Activated T-helper 1 cell treated with Interleukin-2 at 50 U/mL for 16 hours (primary cell): ENCODE results near the gene LSG1.
"Not testable (repeated sequence)": the region's sequence is repeated elsewhere in the genome, so short reads cannot be mapped to it uniquely, and the experiment has no call there.

Experiments
- DNase-seq: peaks from one replicate; pipeline ENCODE4 v3.0.0-alpha.2; 2020; ENCODE audit warnings: low read depth

The LSG1 gene

GRCh38 chr3:194654443-194654842 is 17.5 kb downstream of the LSG1 start:
- DNase-seq = no peak

- DNase-seq = no peak
Observed at GRCh38 chr3:194647747-194648146, 24.2 kb downstream of the LSG1 start.

GRCh38 chr3:194642769-194643168 is 29.2 kb downstream of the LSG1 start:
- DNase-seq = no peak

DNA sequence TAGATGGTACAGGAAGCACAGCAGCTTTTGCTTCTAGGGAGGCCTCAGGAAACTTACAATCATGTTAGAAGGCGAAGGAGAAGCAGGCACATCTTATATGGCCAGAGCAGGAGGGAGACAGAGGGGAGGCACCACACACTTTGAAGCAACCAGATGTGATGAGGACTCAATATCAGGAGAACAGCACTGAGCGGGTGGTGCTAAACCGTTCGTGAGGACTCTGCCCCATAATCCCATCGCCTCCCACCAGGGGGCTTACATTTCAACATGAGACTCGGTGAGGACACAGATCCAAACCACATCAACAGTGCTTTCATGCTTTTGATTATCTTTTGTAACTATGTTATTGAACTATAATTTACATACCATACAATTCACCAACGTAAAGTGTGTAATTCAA is 31.2 kb downstream of the LSG1 start:
- DNase-seq = no peak

DNA sequence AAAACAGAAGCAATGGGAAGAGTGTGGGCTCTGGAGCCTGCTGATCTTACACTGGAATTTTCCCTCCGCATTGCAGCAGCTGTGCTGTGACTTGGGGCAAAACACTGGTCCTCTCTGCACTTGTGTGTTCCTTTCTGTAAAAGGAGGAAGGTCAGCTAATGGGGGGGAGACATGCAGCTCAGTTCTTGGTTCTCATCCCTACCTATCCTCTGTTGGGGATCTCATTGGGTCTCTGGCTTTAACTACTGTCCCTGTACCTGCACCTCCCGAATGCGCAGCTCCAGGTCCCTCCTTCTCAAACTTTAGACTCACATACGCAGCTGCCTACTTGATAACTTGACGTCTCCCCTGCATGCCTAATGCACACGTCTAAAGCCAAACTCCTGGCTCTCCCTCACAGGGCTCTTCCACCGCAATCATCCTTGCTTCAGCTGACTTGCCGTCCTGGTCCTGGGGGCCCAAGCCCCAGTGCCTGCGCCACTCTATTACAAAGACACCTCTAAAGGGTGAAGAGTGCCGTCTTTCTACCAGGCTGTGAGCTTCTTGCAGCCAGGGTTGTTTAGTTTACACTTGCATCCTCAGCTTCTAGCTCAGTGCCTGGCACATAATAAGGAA is 32.9 kb downstream of the LSG1 start:
- DNase-seq = no peak

DNA sequence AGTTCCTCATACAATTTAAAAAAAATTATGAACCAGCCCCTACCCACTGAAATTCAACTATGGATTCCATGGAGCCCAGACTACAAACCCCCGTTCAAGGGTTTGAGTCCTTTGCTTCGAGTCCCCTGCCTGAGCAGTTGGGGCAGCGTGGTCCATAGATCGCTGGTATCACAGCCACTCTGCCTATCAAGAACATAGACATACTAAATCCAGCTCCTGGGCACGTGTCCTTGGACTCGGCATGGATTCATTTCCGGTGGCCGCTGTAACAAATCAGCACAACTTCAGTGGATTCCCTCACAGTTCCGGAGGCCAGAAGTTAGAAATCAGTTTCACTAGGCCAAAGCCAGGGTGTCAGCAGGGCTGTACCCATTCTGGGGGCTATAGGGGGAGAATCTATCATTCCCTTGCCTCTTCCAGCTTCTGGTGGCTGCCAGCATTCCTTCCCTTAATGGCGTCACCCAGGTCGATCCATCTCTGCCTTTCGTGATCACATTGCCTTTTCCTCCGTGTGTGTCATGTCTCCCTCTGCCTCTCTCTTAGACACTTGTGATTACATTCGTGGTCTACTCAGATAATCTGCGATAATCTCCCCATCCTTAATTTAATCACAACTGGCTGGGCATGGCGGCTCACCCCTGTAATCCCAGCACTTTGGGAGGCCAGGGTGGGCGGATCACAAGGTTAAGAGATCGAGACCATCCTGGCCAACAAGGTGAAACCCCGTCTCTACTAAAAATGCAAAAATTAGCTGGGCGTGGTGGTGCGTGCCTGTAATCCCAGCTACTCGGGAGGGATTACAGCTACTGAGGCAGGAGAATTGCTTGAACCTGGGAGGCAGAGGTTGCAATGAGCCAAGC is 34.2 kb downstream of the LSG1 start:
- no peak for DNase-seq

DNA sequence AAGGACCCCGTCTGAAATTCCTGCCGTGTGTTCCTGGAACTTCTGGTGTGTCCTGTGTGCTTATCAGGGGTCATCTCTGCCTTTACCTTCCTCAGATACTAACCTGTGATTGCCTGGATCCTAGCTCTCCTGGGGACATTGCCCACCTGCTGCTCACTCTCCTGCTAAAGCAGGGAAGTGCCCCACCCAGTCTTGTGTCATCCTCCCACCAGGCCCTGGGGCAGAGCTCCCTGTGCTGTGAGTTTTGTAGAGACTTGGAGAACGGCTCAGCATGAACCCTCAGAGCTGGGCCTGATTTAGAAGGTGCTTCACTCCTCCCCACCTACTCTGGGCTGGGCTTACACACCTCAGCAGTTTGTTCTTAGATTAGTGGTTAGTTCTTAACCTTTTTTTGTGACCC is 34.9 kb downstream of the LSG1 start:
- no peak for DNase-seq

- peak; percentile 35 for DNase-seq
Observed at GRCh38 chr3:194633349-194634004, 38.5 kb downstream of the LSG1 start, which contains the start of gene TMEM44. TMEM44 (minus strand) TSS chr3:194633419; CDS start chr3:194633215, 204 bp downstream.

DNA sequence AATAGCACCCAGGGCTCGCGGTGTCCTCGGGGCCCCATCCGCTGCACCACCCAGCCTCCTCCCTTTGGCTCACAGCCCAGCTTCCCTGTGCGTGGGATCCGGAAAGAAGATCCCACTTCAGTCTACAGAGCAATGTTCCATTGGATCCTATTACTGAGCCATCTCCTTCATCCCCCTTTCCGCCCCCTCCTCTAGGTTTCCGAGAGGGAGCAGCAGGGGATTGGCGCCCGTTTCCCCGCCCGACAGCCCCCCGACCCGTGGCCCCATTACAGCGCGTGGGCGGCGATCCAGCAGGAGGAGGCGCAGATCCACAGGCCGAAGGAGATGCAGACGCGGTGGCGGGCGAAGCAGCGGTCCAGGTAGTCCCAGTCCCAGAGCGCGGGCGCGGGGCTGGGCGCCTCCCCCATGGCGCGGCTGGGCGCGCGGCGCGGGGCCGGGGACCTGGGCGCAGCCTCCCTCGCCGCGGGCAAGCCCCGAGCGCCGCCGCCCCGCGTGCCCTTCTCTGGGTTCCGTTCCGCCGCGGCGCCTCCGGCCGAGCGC is 39.1 kb downstream of the LSG1 start:
- no peak for DNase-seq

GRCh38 chr3:194632226-194632808 is 39.7 kb downstream of the LSG1 start:
- no peak for DNase-seq

- DNase-seq = no peak
Observed at GRCh38 chr3:194631696-194632095, 40.3 kb downstream of the LSG1 start.

- DNase-seq = not testable (repeated sequence)
Observed at GRCh38 chr3:194630681-194631080, 41.3 kb downstream of the LSG1 start.

- no peak for DNase-seq
Observed at GRCh38 chr3:194624956-194625355, 47.0 kb downstream of the LSG1 start.

GRCh38 chr3:194623449-194624290 is 48.3 kb downstream of the LSG1 start:
- DNase-seq = no peak

- no peak for DNase-seq
Observed at GRCh38 chr3:194622621-194623340, 49.2 kb downstream of the LSG1 start.

DNA sequence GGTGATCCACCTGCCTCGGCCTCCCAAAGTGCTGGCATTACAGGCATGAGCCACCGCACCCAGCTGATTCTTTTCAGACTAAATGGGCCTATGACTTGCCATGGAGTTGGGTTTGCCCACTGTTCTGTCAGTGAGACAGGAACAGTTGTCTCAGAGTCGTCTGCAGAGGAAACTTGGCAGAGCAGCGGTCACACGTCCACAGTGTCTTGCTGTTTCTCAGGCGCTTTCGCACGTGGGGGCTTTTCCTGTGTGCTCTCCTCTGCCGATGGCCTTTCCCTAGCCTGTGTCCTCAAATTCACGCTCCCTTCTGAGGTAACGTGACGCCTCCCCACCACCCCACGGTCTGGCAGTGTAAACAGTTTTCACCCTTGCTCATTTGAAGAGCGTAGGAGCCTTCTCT is 50.0 kb downstream of the LSG1 start:
- no peak for DNase-seq

DNA sequence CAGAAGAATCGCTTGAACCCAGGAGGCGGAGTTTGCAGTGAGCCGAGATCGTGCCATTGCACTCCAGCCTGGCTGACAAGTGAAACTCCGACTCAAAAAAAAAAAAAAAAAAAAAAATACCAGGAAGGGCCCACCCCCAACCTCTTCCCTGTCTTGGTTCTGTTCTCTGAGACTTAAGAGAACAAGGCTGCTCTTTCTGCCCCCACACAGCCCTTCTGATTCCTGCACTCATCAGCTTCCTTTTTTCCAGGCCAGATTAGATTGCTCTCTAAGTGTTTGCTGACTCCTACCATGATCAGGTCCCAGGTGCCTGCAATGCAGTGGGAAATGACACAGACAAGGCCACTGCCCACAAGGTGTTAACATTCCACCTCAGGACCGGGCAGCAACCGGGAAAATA is 51.8 kb downstream of the LSG1 start:
- no peak for DNase-seq

DNA sequence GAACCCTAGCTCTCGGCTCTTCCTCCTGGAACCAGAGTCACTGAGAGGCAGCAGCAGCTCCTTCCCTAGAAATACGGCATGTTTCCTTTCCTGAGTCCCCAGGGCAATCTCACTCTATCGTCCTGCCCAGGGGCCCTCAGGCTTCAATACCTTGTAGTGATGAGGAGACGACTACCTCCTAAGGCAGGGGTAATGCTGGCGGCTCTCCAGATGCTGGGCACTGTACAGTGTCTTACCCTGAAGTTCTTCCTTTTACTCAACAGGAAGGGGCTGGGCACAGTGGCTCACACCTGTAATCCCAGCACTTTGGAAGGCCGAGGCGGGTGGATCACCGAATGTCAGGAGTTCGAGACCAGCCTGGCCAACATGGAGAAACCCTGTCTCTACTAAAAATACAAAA is 52.2 kb downstream of the LSG1 start:
- no peak for DNase-seq

- DNase-seq = no peak
Observed at GRCh38 chr3:194618858-194619608, 53.0 kb downstream of the LSG1 start.

DNA sequence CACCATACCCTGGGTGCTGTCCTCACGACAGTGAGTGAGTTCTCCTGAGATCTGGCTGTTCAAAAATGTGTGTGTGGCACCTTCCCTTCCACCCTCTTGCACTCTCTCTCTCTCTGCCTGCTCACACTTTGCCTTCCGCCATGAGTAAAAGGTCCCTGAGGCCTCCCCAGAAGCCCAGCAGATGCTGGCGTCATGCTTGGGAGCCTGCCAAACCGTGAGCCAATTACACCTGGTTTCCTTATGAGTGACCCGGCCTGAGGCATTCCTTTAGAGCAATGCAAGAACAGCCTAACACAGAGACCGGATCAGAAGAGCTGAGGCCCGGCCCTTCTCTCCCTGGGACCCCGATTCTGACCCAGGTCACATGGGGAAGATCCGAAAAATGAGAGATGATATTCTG is 54.2 kb downstream of the LSG1 start:
- DNase-seq = no peak
